Erythroblast (primary cell): ENCODE measurements around the gene MYO1D.

Experiments
- GATA1 ChIP-seq: IDR thresholded peaks from 2 replicates; pipeline ENCODE4 v1.6.1; 2011; ENCODE audit warnings: low read depth, mild to moderate bottlenecking, control low read depth, low read length, moderate library complexity
- POLR2A ChIP-seq: IDR thresholded peaks from 2 replicates; pipeline ENCODE4 v1.6.1; 2011; ENCODE audit warnings: mild to moderate bottlenecking, low read length

DNA sequence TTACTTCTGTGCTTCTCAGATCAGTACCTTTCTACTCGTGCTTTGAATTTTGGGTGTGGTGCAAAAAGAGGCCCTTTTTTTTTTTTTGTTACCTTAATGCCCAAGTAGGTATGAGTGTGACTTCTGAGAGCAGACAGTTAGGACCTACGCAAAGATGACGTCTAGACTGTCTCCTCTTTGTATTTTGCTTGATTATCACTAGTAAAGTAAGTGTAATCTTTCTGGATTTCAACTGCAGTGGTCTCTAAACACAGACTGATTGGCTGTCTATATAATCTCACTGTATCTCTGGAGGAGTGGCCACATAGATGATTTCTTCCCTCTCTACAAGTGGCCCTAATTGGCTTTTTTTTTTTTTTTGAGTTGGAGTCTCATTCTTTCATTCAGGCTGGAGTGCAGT is 401.7 kb downstream of the MYO1D start:
- TF ChIP-seq POLR2A: no peak
- TF ChIP-seq GATA1: no peak
